Measurements from ENCODE around the gene PELI2.
A peak's percentile ranks its signal among the peaks of the same experiment; 100 is the strongest.

The PELI2 gene

GRCh38 chr14:56118611-56119181 is 485 bp downstream of the PELI2 start:
- H3K4ac ChIP-seq (ENCODE audit: low read length), result no peak overlapping the region
- peak overlapping the region; percentile 97 for H2AFZ ChIP-seq (ENCODE audit: low read length)
- H3K23ac ChIP-seq (ENCODE audit: low read depth, low read length, poor library complexity), result peak overlapping the region; percentile 70
- H3K36me3 ChIP-seq (replicated peaks in 1 of 2; ENCODE audit: control insufficient read depth in 2 of 2, insufficient read depth in 2 of 2, low read length in 2 of 2), result no peaks in the 10 kb centered on the region
- no CpG with 5 or more reads among the region's 87 CpGs for WGBS, 2 donors (ENCODE audit: extremely low coverage in 2 of 2, insufficient read length in 2 of 2, insufficient replicate concordance in 1 of 2)
- peaks cover 5 to 7% of the 10 kb centered on the region in 2 donors for H3K4me1 ChIP-seq (ENCODE audit: control insufficient read depth in 2 of 2, insufficient read depth in 1 of 2, low read depth in 1 of 2, low read length in 2 of 2)
- peaks cover 3% of the 10 kb centered on the region for H3K79me1 ChIP-seq (ENCODE audit: low read depth, low read length)
- H2BK12ac ChIP-seq (ENCODE audit: low read length), result no peak overlapping the region
- peak overlapping the region; percentile 51 to 95 for H3K4me3 ChIP-seq (ENCODE audit: low read length in 2 of 2)
- H2BK120ac ChIP-seq (ENCODE audit: low read depth, low read length), result peak overlapping the region; percentile 85
- H3K27me3 ChIP-seq (ENCODE audit: control insufficient read depth in 3 of 3, insufficient read depth in 3 of 3, low read depth in 1 of 3, low read length in 3 of 3), result peaks cover 0 to 2% (median 0%) of the 10 kb centered on the region in 3 experiments
- H2BK15ac ChIP-seq (ENCODE audit: low read length), result peak overlapping the region; percentile 88
- H3K18ac ChIP-seq (ENCODE audit: low read length), result peak overlapping the region; percentile 97
- peak overlapping the region; percentile 67 for H2AK5ac ChIP-seq (ENCODE audit: low read depth, low read length)
- peak overlapping the region; percentile 74 for H3K4me2 ChIP-seq (ENCODE audit: insufficient read depth, low read length, poor library complexity, severe bottlenecking)
- H3K9ac ChIP-seq (ENCODE audit: low read depth, low read length, poor library complexity), result peak overlapping the region; percentile 94
- peak overlapping the region; percentile 68 for H3K27ac ChIP-seq (replicated peaks; ENCODE audit: low read length)
- peak overlapping the region; percentile 93 for H2BK5ac ChIP-seq (ENCODE audit: low read length)
- H3K14ac ChIP-seq (ENCODE audit: low read length), result peak overlapping the region; percentile 58
- H4K8ac ChIP-seq (ENCODE audit: low read depth, low read length), result no peak overlapping the region
- H3K9me3 ChIP-seq (replicated peaks in 1 of 2; ENCODE audit: control insufficient read depth in 2 of 2, insufficient read depth in 1 of 2, low read depth in 1 of 2, low read length in 2 of 2), result no peaks in the 10 kb centered on the region
- DNase-seq (ENCODE audit: low spot score), result no peak
- no peak overlapping the region for H4K91ac ChIP-seq (ENCODE audit: low read depth, low read length, poor library complexity)

DNA sequence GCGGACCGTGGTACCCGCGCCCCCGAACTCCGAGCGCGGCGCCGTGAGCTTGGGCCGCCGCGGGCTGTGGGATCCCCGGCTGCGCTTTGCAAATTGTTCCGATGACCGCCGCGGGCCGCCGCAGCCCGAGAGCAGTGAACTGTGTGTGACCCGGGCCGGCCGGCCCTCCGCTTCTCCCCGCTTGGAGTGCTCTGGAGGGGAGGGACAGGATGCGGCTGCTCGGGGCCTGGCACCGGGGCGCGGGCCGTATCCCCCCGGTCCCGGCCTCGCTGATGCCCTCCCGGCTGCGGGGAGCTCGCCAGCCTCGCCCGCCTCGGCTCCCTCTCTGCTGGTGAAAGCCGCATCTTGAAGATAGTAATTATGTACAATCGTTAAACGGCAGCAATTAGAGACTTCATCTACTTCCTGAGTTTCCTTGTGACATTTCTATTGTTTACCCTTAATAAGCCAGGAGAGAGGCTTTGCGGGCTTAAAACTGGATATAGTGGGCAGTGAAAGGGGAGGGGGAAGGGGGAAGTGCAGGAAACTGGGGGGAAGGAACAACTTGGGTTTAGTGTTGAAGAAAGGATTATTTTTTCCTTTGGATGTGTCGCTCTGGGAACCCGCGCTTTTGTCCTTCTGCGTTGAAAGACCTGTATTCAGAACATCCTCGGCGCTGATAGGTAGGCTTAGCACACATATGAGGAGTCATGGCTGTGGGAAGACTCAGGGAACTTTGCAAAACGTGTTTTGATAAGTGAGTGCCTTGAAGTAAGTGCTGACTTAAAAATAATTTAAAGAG is 1.2 kb downstream of the PELI2 start:
- H3K23ac ChIP-seq (ENCODE audit: low read depth, low read length, poor library complexity), result peak overlapping the region; percentile 57
- H2AFZ ChIP-seq (ENCODE audit: low read length), result peak overlapping the region; percentile 97
- H2BK15ac ChIP-seq (ENCODE audit: low read length), result peak overlapping the region; percentile 88
- peak overlapping the region; percentile 67 for H2AK5ac ChIP-seq (ENCODE audit: low read depth, low read length)
- peak overlapping the region; percentile 51 to 95 for H3K4me3 ChIP-seq (ENCODE audit: low read length in 2 of 2)
- H2BK120ac ChIP-seq (ENCODE audit: low read depth, low read length), result peak overlapping the region; percentile 85
- no peak overlapping the region for H2BK12ac ChIP-seq (ENCODE audit: low read length)
- no peak overlapping the region for H3K14ac ChIP-seq (ENCODE audit: low read length)
- WGBS, 2 donors (ENCODE audit: extremely low coverage in 2 of 2, insufficient read length in 2 of 2, insufficient replicate concordance in 1 of 2), result no CpG with 5 or more reads among the region's 53 CpGs
- no peak overlapping the region for H3K4ac ChIP-seq (ENCODE audit: low read length)
- H3K9me3 ChIP-seq (replicated peaks in 1 of 2; ENCODE audit: control insufficient read depth in 2 of 2, insufficient read depth in 1 of 2, low read depth in 1 of 2, low read length in 2 of 2), result no peaks in the 10 kb centered on the region
- H3K18ac ChIP-seq (ENCODE audit: low read length), result peak overlapping the region; percentile 97
- peaks cover 3% of the 10 kb centered on the region for H3K79me1 ChIP-seq (ENCODE audit: low read depth, low read length)
- H2BK5ac ChIP-seq (ENCODE audit: low read length), result peak overlapping the region; percentile 77
- H3K4me1 ChIP-seq (ENCODE audit: control insufficient read depth in 2 of 2, insufficient read depth in 1 of 2, low read depth in 1 of 2, low read length in 2 of 2), result peaks cover 5 to 7% of the 10 kb centered on the region in 2 donors
- no peaks in the 10 kb centered on the region for H3K36me3 ChIP-seq (replicated peaks in 1 of 2; ENCODE audit: control insufficient read depth in 2 of 2, insufficient read depth in 2 of 2, low read length in 2 of 2)
- peak overlapping the region; percentile 94 for H3K9ac ChIP-seq (ENCODE audit: low read depth, low read length, poor library complexity)
- DNase-seq (ENCODE audit: low spot score), result peak; percentile 39
- H4K8ac ChIP-seq (ENCODE audit: low read depth, low read length), result no peak overlapping the region
- no peak overlapping the region for H3K27ac ChIP-seq (replicated peaks; ENCODE audit: low read length)
- no peak overlapping the region for H4K91ac ChIP-seq (ENCODE audit: low read depth, low read length, poor library complexity)
- H3K27me3 ChIP-seq (ENCODE audit: control insufficient read depth in 3 of 3, insufficient read depth in 3 of 3, low read depth in 1 of 3, low read length in 3 of 3), result peaks cover 0 to 2% (median 0%) of the 10 kb centered on the region in 3 experiments
- H3K4me2 ChIP-seq (ENCODE audit: insufficient read depth, low read length, poor library complexity, severe bottlenecking), result peak overlapping the region; percentile 74

- Histone ChIP-seq H3K4me3 (ENCODE audit: low read length in 2 of 2) (peak overlapping the region in 1 of 2 donors; percentile 51), H3K18ac (ENCODE audit: low read length) (no peak overlapping the region), H3K9ac (ENCODE audit: low read depth, low read length, poor library complexity) (no peak overlapping the region), H3K4ac (ENCODE audit: low read length) (no peak overlapping the region), H4K8ac (ENCODE audit: low read depth, low read length) (no peak overlapping the region), H2BK12ac (ENCODE audit: low read length) (no peak overlapping the region), H3K9me3 (replicated peaks in 1 of 2; ENCODE audit: control insufficient read depth in 2 of 2, insufficient read depth in 1 of 2, low read depth in 1 of 2, low read length in 2 of 2) (no peaks in the 10 kb centered on the region), H2BK5ac (ENCODE audit: low read length) (no peak overlapping the region), H2AFZ (ENCODE audit: low read length) (peak overlapping the region; percentile 97), H3K14ac (ENCODE audit: low read length) (no peak overlapping the region), H2BK15ac (ENCODE audit: low read length) (no peak overlapping the region), H3K4me1 (ENCODE audit: control insufficient read depth in 2 of 2, insufficient read depth in 1 of 2, low read depth in 1 of 2, low read length in 2 of 2) (peaks cover 5 to 7% of the 10 kb centered on the region in 2 donors), H3K79me1 (ENCODE audit: low read depth, low read length) (peaks cover 3% of the 10 kb centered on the region), H3K27me3 (ENCODE audit: control insufficient read depth in 3 of 3, insufficient read depth in 3 of 3, low read depth in 1 of 3, low read length in 3 of 3) (peaks cover 0 to 2% (median 0%) of the 10 kb centered on the region in 3 experiments), H3K27ac (replicated peaks; ENCODE audit: low read length) (no peak overlapping the region), H3K23ac (ENCODE audit: low read depth, low read length, poor library complexity) (no peak overlapping the region), H3K4me2 (ENCODE audit: insufficient read depth, low read length, poor library complexity, severe bottlenecking) (peak overlapping the region; percentile 74), H2BK120ac (ENCODE audit: low read depth, low read length) (no peak overlapping the region), H2AK5ac (ENCODE audit: low read depth, low read length) (no peak overlapping the region), H3K36me3 (replicated peaks in 1 of 2; ENCODE audit: control insufficient read depth in 2 of 2, insufficient read depth in 2 of 2, low read length in 2 of 2) (no peaks in the 10 kb centered on the region), H4K91ac (ENCODE audit: low read depth, low read length, poor library complexity) (no peak overlapping the region)
- DNase-seq (ENCODE audit: low spot score), result no peak
- no CpG with 5 or more reads among the region's 13 CpGs for WGBS, 2 donors (ENCODE audit: extremely low coverage in 2 of 2, insufficient read length in 2 of 2, insufficient replicate concordance in 1 of 2)
Measured at GRCh38 chr14:56120091-56120691, 2.0 kb downstream of the PELI2 start.

GRCh38 chr14:56121816-56122215 is 3.6 kb downstream of the PELI2 start:
- 100% methylated on average over 1 of the region's 3 CpGs; no CpG with 5 or more reads in 1 of the 2 donors for WGBS, 2 donors (ENCODE audit: extremely low coverage in 2 of 2, insufficient read length in 2 of 2, insufficient replicate concordance in 1 of 2)
- H3K79me1 ChIP-seq (ENCODE audit: low read depth, low read length), result peaks cover 3% of the 10 kb centered on the region
- no peak overlapping the region for H3K23ac ChIP-seq (ENCODE audit: low read depth, low read length, poor library complexity)
- H3K27ac ChIP-seq (replicated peaks; ENCODE audit: low read length), result no peak overlapping the region
- H2BK12ac ChIP-seq (ENCODE audit: low read length), result no peak overlapping the region
- no peaks in the 10 kb centered on the region for H3K9me3 ChIP-seq (replicated peaks in 1 of 2; ENCODE audit: control insufficient read depth in 2 of 2, insufficient read depth in 1 of 2, low read depth in 1 of 2, low read length in 2 of 2)
- peaks cover 3 to 15% of the 10 kb centered on the region in 2 donors for H3K4me1 ChIP-seq (ENCODE audit: control insufficient read depth in 2 of 2, insufficient read depth in 1 of 2, low read depth in 1 of 2, low read length in 2 of 2)
- H2BK120ac ChIP-seq (ENCODE audit: low read depth, low read length), result no peak overlapping the region
- no peak for DNase-seq (ENCODE audit: low spot score)
- H3K4me2 ChIP-seq (ENCODE audit: insufficient read depth, low read length, poor library complexity, severe bottlenecking), result no peak overlapping the region
- H3K36me3 ChIP-seq (replicated peaks in 1 of 2; ENCODE audit: control insufficient read depth in 2 of 2, insufficient read depth in 2 of 2, low read length in 2 of 2), result no peaks in the 10 kb centered on the region
- no peak overlapping the region for H4K91ac ChIP-seq (ENCODE audit: low read depth, low read length, poor library complexity)
- no peak overlapping the region for H2BK15ac ChIP-seq (ENCODE audit: low read length)
- no peak overlapping the region for H2AFZ ChIP-seq (ENCODE audit: low read length)
- no peak overlapping the region for H3K18ac ChIP-seq (ENCODE audit: low read length)
- no peak overlapping the region for H4K8ac ChIP-seq (ENCODE audit: low read depth, low read length)
- no peak overlapping the region for H3K9ac ChIP-seq (ENCODE audit: low read depth, low read length, poor library complexity)
- H2AK5ac ChIP-seq (ENCODE audit: low read depth, low read length), result no peak overlapping the region
- no peak overlapping the region for H3K14ac ChIP-seq (ENCODE audit: low read length)
- H3K4me3 ChIP-seq (ENCODE audit: low read length in 2 of 2), result no peak overlapping the region
- H3K4ac ChIP-seq (ENCODE audit: low read length), result no peak overlapping the region
- no peak overlapping the region for H2BK5ac ChIP-seq (ENCODE audit: low read length)
- H3K27me3 ChIP-seq (ENCODE audit: control insufficient read depth in 3 of 3, insufficient read depth in 3 of 3, low read depth in 1 of 3, low read length in 3 of 3), result peaks cover 0 to 2% (median 0%) of the 10 kb centered on the region in 3 experiments
